Activated CD4-positive, alpha-beta T cell treated with anti-CD3 and anti-CD28 coated beads, Interleukin-2, Interleukin-6, amounts not matched to agents 100 ng/mL and 50 ng/mL, durations not matched to agents 16 hours and 8 hours (primary cell): ENCODE data around the gene UNC13A.
"Not testable (repeated sequence)": the region's sequence is repeated elsewhere in the genome, so short reads cannot be mapped to it uniquely, and the experiment has no call there.

ENCODE experiments used
- DNase-seq: peaks from one replicate; pipeline ENCODE4 v3.0.0-alpha.2; 2020

UNC13A gene

GRCh38 chr19:17599780-17600179 is 88.4 kb downstream of the UNC13A start:
- DNase-seq: no peak

- no peak for DNase-seq
These were observed 89.2 kb downstream of the UNC13A start for GRCh38 chr19:17598953-17599352.

- DNase-seq: not testable (repeated sequence)
These were observed 90.1 kb downstream of the UNC13A start for GRCh38 chr19:17598063-17598462.

DNA sequence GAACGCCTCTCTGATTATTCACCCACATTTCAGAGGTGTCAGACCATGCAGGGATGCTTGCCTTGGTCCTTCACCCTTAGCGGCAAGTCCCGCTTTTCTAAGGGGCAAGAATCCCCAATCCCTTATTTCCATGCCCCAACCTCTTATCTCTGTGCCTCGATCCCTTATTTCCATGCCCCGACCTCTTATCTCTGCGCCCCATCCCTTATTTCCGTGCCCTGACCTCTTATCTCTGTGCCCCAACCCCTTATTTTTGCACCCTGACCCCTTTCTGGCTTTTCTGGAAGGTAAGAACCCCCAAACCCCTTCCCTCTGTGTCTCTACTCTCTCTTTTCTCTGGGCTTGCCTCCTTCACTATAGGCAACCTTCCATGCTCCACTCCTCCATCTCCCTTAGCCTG is 93.9 kb downstream of the UNC13A start:
- not testable (repeated sequence) for DNase-seq

DNA sequence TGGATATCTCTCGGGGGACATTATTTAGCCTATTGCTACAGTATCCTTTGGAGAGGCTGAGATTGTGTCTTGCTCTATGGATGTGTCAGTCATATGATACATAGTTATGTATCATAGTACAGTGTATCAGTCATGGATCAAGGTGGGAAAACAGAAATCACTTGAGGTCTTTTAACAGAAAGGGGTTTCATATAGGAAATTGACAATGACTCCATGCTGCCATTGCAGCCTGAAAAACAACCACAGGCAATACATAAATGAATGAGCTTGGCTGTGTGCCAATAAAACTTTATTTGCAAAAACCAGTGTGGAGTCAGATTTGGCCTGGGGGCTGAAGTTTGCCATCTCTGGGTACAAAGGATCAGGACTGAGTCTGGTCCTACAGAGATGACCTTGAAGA is 97.3 kb downstream of the UNC13A start:
- DNase-seq: peak; percentile 42

DNA sequence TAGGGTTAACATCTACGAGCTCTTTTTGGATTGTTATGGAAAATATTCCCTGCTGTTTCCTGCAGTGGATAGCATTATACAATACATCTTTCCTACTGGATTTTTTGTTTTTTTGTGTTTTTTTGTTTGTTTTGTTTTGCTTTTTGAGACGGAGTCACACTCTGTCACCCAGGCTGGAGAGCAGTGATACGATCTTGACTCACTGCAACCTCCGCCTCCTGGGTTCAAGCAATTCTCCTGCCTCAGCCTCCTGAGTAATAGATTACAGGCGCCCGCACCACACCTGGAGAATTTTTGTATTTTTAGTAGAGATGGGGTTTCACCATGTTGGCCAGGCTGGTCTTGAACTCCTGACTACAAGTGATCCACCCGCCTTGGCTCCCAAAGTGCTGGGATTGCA is 102.8 kb downstream of the UNC13A start:
- DNase-seq: not testable (repeated sequence)

DNA sequence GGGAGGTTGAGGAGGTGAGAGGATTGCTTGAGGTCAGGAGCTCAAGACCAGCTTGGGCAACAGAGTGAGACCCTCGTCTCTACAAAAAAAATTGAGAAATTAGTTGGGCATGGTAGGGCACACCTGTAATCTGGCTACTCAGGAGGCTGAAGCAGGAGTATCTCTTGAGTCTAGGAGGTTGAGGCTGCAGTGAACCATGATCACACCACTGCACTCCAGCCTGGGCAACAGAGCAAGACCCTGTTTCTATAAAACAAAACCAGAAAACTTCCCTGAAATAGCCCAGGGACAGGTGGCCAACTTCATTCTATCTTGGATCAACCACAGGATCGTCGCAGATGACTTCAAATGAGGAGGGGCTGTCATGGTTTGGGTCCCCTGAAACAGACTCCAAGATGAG is 104.0 kb downstream of the UNC13A start:
- DNase-seq: no peak

DNA sequence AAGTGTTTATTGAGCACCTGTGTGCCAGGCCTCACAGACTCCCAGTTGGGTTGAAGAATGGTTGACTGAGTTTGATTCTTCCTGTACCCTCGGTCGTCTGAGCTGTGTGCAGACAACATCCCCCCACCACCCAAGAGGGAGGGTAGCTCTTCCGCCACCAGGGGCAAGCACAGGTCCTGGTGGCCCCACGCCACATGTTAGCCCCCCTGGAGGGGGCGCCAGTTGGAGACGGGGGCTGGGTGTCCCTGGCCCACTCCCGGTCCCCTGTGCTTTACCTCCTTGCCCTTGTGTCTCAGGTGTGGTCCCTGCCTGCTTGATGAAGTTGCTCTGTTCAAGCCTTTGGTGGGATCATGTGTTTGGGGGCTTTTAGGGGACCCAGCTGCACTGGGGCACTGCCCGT is 105.5 kb downstream of the UNC13A start:
- DNase-seq: no peak

DNA sequence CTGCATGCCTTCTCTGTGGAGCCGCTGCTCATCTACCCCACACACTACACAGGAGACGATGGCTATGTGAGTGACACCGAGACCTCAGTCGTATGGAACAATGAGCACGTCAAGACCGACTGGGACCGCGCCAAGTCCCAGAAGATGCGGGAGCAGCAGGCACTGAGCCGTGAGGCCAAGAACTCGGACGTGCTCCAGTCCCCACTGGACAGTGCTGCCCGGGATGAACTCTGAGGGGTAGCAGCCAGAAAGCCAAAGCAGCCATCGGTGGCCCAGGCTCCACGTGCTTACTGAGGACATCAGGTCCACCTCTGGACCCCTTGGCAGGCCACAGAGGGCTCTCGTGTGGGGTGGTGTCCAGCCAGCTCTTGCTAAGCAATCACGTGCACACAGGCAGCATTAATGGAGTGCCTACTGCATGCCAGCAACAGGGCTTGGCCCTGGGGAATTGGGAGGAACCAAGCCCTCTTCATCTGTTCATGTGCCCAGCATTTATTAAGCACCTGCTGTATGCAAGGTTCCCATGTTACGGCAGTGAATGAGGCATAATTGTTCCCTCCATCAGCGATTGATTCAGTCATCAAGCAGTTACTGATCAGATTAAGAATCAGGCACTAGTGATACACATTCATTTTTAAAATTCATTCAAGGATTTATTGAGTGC is 106.8 kb downstream of the UNC13A start:
- DNase-seq: no peak

DNA sequence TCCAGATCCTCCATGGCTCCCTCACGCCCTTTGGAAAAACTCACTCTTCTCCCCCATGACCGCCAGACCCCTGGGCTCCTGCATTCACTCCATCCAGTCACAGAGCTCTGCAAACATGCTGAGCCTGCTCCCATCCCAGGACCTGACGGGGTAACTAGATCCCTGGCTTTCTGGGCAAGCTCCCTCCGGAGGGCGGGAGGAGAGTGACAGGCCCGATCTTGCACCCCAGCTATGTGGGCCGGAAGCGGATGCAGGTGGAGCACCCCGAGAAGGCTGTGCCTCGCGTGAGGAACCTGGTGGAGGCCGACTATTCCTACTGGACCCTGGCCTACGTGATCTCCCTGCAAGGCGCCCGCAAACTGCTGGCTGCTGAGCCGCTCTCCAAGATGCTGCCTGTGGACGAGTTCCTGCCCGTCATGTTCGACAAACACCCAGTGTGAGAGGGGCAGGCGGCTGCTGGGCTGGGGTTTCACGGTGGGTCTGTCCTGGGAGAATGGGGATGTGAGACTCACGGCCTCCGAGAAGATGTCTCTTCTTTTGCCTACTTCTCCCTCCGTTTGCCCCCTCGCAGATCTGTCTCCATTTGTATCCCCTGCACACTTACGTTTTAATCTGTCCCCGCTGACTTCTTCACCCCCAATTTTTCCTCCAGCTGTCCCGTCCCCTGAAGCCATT is 107.5 kb downstream of the UNC13A start:
- DNase-seq: no peak

GRCh38 chr19:17579661-17580244 is 108.4 kb downstream of the UNC13A start:
- peak; percentile 49 for DNase-seq

DNA sequence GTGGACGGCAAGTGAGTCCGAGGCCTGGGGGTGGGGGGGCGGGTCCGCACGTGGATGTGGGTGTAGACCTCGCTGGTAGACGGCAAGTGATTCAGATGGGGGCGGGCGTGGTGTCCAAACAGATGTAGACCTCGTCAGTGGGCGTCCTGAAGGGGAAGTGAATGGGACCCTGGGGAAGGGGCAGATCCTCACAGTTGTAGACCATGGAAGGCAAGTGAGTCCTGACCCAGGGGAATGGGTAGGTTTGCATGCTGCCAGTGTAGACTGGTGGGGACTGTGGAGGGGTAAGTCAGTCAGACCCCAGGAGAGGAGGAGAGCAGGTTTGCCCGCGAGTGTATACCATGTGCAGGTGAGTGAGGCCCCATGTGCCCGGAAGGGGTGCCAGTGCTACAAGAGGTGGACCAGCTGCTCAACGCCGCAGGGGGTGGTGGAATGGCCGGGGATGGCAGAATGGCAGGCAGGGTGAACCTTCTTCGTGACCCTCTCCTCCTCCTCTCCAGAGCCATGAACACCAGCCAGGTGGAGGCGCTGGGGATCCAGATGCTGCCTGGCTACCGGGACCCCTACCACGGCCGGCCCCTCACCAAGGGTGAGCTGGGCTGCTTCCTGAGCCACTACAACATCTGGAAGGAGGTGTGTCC is 110.6 kb downstream of the UNC13A start:
- no peak for DNase-seq

GRCh38 chr19:17576758-17577456 is 111.2 kb downstream of the UNC13A start:
- peak; percentile 32 for DNase-seq

DNA sequence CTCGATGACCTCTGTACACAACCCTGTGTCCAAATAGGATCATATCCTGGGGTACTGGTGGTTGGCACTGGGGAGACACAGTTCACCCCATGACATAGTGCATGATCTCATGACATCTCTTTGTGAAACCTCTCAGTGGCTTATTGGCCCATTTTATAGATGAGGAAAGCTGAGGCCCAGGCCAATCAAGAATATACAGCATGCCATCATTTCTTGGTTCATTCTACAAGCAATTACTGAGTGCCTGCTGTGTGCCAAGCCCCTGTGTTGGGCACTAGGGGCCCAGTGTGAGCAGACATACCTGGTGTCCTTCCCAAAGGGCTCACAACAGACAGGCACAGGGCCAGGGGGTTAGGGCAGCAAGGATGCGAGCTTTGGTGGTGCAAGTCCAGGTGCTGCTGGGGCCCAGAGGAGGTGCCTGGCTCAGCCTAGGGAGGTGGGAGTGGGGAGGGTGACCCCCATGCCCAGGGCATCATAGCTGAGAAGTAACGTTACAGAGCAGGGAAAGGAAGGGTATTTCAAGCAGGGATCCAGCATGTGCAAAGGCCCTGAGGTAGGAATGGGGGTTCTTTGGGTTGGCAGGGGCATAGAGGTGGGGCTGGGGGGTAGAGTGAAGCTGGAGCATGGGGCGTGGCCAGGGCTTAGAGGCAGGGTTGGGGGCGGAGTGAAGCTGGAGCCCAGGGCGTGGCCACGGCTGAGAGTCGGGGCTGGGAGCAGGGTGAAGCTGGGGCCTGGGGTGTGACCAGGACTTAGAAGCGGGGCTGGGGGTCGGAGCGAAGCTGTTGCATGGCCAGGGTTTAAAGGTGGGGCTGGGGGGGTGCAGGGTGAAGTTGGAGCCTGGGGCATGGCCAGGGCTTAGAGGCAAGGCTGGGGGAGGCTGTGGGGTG is 112.0 kb downstream of the UNC13A start:
- DNase-seq: no peak

GRCh38 chr19:17572638-17573037 is 115.5 kb downstream of the UNC13A start:
- no peak for DNase-seq

- no peak for DNase-seq
These were observed 117.4 kb downstream of the UNC13A start for GRCh38 chr19:17570791-17571190.

DNA sequence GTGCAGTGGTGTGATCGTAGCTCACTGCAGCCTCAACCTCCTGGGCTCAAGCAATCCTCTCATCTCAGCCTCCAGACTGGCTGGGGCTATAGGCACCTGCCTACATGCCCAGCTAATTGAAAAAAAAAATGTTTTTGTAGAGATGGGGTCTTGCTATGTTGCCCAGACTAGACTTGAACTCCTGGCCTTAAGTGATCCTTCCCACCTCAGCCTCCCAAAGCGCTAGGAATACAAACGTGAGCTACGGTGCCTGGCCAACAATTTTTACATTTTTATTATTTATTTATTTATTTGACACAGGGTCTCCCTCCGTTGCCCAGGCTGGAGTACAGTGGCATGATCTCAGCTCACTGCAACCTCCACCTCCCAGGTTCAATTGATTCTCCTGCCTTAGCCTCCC is 117.9 kb downstream of the UNC13A start:
- not testable (repeated sequence) for DNase-seq

GRCh38 chr19:17567940-17568339 is 120.2 kb downstream of the UNC13A start:
- no peak for DNase-seq

- no peak for DNase-seq
These were observed 122.5 kb downstream of the UNC13A start for GRCh38 chr19:17565611-17566010.

GRCh38 chr19:17564781-17565180 is 123.4 kb downstream of the UNC13A start:
- no peak for DNase-seq

- no peak for DNase-seq
These were observed 125.6 kb downstream of the UNC13A start for GRCh38 chr19:17562561-17562960.

DNA sequence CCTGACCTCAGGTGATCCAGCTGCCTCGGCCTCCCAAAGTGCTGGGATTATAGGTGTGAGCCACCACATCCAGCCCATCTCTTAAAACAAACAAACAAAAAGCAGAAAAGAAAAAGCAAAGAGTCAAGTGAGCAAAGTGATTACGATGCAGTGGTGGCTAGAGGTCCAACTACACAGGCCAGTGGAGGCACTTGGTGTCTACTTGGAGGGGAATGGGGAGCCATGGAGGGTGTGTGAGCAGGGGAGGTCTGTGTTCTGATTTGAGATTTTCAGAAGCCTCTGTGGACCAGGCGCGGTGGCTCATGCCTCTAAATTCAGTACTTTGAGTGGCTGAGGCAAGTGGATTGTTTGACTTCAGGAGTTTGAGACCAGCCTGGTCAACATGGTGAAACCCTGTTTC is 126.1 kb downstream of the UNC13A start:
- no peak for DNase-seq
